GM23338 (cell line): ENCODE measurements around the gene HMGCLL1.

ENCODE experiments used
- CREB1 ChIP-seq: fragments of 250-450 bp; sonication (Bioruptor Pico); IDR thresholded peaks from 2 replicates; pipeline ENCODE4 v1.5.0; 2020; ENCODE audit warnings: low read depth, mild to moderate bottlenecking, moderate library complexity
- EZH2 ChIP-seq: fragments of 200-600 bp; sonication (generic); IDR thresholded peaks from one replicate; pipeline ENCODE4 v1.8.0; 2017; ENCODE audit warnings: antibody characterized with exemption, mild to moderate bottlenecking, low read depth; ENCODE audit not compliant: unreplicated experiment
- EZH2phosphoT487 ChIP-seq: fragments of 200-600 bp; sonication (generic); IDR thresholded peaks from one replicate; pipeline ENCODE4 v1.8.1; 2018; ENCODE audit warnings: antibody characterized with exemption; ENCODE audit not compliant: unreplicated experiment
- JUNB ChIP-seq: IDR thresholded peaks from one replicate; pipeline ENCODE4 v1.6.1; 2016; ENCODE audit warnings: antibody characterized with exemption; ENCODE audit not compliant: unreplicated experiment
- POLR2AphosphoS5 ChIP-seq: IDR thresholded peaks from 2 replicates; pipeline ENCODE4 v1.6.1; 2016; ENCODE audit warnings: antibody characterized with exemption, low read depth
- ZNF331 ChIP-seq: fragments of 250-450 bp; sonication (Bioruptor Pico); IDR thresholded peaks from 2 replicates; pipeline ENCODE4 v1.5.0; 2020; ENCODE audit warnings: low read depth, mild to moderate bottlenecking, moderate library complexity
- TF ChIP-seq, protein P1 (sequence below), 2 experiments: fragments of 200-600 bp in 1 of 2; sonication (generic) in 1 of 2; conservative IDR thresholded peaks; 2 replicates each; pipeline versions ENCODE4 v1.5.1 to v1.6.1; 2016 to 2017; ENCODE audit warnings: antibody characterized with exemption in 2 of 2, low read depth in 2 of 2, mild to moderate bottlenecking in 2 of 2, moderate library complexity in 1 of 2
- TF ChIP-seq, protein P2 (sequence below): IDR thresholded peaks from 2 replicates; pipeline ENCODE4 v1.6.1; 2016; ENCODE audit warnings: antibody characterized with exemption
- TF ChIP-seq, protein P3 (sequence below): IDR thresholded peaks from one replicate; pipeline ENCODE4 v1.6.1; 2018; ENCODE audit warnings: antibody characterized with exemption; ENCODE audit not compliant: unreplicated experiment

DNA sequence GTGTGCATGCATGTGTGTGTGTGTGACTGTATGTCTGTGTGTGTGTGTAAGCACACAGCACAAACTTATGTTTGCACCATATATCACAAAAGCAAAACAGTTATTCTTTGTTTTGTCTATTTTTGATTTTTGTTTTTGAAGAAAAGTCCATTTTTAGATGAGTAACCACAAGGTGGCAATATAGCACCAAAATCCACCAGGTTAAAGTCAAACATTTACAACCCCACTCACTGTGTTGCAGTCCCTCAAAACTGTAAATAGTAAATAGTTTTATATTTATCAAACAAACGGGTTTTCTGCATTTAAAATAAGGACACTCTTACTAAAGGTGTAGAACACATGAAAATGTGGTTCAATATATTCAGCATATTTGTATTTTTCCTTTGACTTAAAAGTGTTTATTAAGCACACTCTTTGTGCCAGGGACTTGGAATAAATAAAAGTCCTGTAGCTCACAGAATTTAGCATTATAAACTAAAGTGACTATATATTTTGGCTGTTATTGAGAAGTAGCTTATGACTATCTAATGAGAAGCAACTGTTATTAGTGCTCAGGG lies 133.3 kb downstream of the HMGCLL1 start:
- TF ChIP-seq, protein P1, sequence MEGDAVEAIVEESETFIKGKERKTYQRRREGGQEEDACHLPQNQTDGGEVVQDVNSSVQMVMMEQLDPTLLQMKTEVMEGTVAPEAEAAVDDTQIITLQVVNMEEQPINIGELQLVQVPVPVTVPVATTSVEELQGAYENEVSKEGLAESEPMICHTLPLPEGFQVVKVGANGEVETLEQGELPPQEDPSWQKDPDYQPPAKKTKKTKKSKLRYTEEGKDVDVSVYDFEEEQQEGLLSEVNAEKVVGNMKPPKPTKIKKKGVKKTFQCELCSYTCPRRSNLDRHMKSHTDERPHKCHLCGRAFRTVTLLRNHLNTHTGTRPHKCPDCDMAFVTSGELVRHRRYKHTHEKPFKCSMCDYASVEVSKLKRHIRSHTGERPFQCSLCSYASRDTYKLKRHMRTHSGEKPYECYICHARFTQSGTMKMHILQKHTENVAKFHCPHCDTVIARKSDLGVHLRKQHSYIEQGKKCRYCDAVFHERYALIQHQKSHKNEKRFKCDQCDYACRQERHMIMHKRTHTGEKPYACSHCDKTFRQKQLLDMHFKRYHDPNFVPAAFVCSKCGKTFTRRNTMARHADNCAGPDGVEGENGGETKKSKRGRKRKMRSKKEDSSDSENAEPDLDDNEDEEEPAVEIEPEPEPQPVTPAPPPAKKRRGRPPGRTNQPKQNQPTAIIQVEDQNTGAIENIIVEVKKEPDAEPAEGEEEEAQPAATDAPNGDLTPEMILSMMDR (conservative IDR thresholded peaks at IDR 0.05; ENCODE audit: low read depth in 2 of 2), result peak; percentile 62 to 76
- TF ChIP-seq EZH2 (no peak), POLR2AphosphoS5 (no peak), CREB1 (CRISPR knock-in tag) (no peak), EZH2phosphoT487 (no peak), JUNB (no peak), ZNF331 (CRISPR knock-in tag) (no peak)
- TF ChIP-seq, protein P2, sequence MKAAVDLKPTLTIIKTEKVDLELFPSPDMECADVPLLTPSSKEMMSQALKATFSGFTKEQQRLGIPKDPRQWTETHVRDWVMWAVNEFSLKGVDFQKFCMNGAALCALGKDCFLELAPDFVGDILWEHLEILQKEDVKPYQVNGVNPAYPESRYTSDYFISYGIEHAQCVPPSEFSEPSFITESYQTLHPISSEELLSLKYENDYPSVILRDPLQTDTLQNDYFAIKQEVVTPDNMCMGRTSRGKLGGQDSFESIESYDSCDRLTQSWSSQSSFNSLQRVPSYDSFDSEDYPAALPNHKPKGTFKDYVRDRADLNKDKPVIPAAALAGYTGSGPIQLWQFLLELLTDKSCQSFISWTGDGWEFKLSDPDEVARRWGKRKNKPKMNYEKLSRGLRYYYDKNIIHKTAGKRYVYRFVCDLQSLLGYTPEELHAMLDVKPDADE, result no peak
- TF ChIP-seq, protein P3, sequence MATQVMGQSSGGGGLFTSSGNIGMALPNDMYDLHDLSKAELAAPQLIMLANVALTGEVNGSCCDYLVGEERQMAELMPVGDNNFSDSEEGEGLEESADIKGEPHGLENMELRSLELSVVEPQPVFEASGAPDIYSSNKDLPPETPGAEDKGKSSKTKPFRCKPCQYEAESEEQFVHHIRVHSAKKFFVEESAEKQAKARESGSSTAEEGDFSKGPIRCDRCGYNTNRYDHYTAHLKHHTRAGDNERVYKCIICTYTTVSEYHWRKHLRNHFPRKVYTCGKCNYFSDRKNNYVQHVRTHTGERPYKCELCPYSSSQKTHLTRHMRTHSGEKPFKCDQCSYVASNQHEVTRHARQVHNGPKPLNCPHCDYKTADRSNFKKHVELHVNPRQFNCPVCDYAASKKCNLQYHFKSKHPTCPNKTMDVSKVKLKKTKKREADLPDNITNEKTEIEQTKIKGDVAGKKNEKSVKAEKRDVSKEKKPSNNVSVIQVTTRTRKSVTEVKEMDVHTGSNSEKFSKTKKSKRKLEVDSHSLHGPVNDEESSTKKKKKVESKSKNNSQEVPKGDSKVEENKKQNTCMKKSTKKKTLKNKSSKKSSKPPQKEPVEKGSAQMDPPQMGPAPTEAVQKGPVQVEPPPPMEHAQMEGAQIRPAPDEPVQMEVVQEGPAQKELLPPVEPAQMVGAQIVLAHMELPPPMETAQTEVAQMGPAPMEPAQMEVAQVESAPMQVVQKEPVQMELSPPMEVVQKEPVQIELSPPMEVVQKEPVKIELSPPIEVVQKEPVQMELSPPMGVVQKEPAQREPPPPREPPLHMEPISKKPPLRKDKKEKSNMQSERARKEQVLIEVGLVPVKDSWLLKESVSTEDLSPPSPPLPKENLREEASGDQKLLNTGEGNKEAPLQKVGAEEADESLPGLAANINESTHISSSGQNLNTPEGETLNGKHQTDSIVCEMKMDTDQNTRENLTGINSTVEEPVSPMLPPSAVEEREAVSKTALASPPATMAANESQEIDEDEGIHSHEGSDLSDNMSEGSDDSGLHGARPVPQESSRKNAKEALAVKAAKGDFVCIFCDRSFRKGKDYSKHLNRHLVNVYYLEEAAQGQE, result no peak
